IMR-90 (cell line): Measurements from ENCODE around the gene DEF6. TPM values are rescaled to one million over a fixed set of nuclear protein-coding genes. Genes with fewer than 3 reads are reported as not detected.

ENCODE experiments used
- ATAC-seq: fragments of 200-7000 bp; cut with Tn5 transposase; 2 replicates; pipeline ENCODE4 v1.9.1; 2020; ENCODE audit warnings: low read depth, mild to moderate bottlenecking, moderate library complexity
- BruUV-seq: library from RNA; stranded (reverse); fragments of 400-500 nt; replicated peaks from 2 replicates; lab custom pipeline; 2021; lab: Mats Ljungman, UMichigan
- CTCF ChIA-PET: fragments of 300-600 bp; formaldehyde crosslinking; extraction: SDS; loops from one replicate; lab custom pipeline; 2021; ENCODE audit warnings: antibody characterized with exemption; lab: Yijun Ruan, JAX
- POLR2A ChIA-PET: fragments of 300-600 bp; sonication (Branson Sonifier 250); formaldehyde crosslinking; loops from one replicate; lab custom pipeline; 2022; ENCODE audit warnings: antibody characterized with exemption; ENCODE audit not compliant: unreplicated experiment; lab: Charles Lee
- DNase-seq: peaks from one replicate; pipeline ENCODE4 v3.0.0; 2013
- H2AFZ ChIP-seq: replicated peaks from 2 replicates; pipeline ENCODE3; 2013; ENCODE audit warnings: low read length, mild to moderate bottlenecking; ENCODE audit not compliant: poor library complexity
- H2AK5ac ChIP-seq: 2 replicates; pipeline ENCODE4 v1.6.1; 2013; ENCODE audit warnings: low read depth, low read length, inconsistent platforms
- H2AK9ac ChIP-seq: replicated peaks from 2 replicates; pipeline ENCODE3; 2013; ENCODE audit warnings: mild to moderate bottlenecking, low read depth, low read length, moderate library complexity; ENCODE audit not compliant: poor library complexity
- H2BK120ac ChIP-seq: 2 replicates; pipeline ENCODE4 v1.6.1; 2013; ENCODE audit warnings: low read depth, low read length, inconsistent platforms
- H2BK15ac ChIP-seq: 3 replicates; pipeline ENCODE4 v1.6.1; 2013; ENCODE audit warnings: low read depth, low read length, inconsistent platforms
- H2BK20ac ChIP-seq: 2 replicates; pipeline ENCODE4 v1.6.1; 2013; ENCODE audit warnings: low read depth, mild to moderate bottlenecking, inconsistent platforms, low read length, moderate library complexity
- H2BK5ac ChIP-seq: 2 replicates; pipeline ENCODE4 v1.6.1; 2013; ENCODE audit warnings: mild to moderate bottlenecking, low read depth, low read length, inconsistent platforms; ENCODE audit not compliant: poor library complexity, severe bottlenecking
- H3K14ac ChIP-seq: replicated peaks from 2 replicates; pipeline ENCODE4 v1.6.1; 2013; ENCODE audit warnings: low read depth, low read length, inconsistent platforms
- H3K18ac ChIP-seq: 2 replicates; pipeline ENCODE4 v1.6.1; 2013; ENCODE audit warnings: low read depth, low read length, control low read depth
- H3K23ac ChIP-seq: 2 replicates; pipeline ENCODE4 v1.6.1; 2013; ENCODE audit warnings: low read depth, low read length, inconsistent platforms
- H3K27ac ChIP-seq: 2 replicates; pipeline ENCODE4 v1.5.1; 2013; ENCODE audit warnings: mild to moderate bottlenecking, control low read depth, low read length; ENCODE audit not compliant: insufficient read depth
- H3K27me3 ChIP-seq: 2 replicates; pipeline ENCODE4 v1.6.1; 2013; ENCODE audit warnings: low read length; ENCODE audit not compliant: control insufficient read depth, insufficient read depth
- H3K36me3 ChIP-seq: 2 replicates; pipeline ENCODE4 v1.6.1; 2013; ENCODE audit warnings: low read length, mixed read lengths; ENCODE audit not compliant: control insufficient read depth, insufficient read depth
- H3K4ac ChIP-seq: 2 replicates; pipeline ENCODE4 v1.6.1; 2013; ENCODE audit warnings: low read depth, low read length, inconsistent platforms
- H3K4me1 ChIP-seq: 2 replicates; pipeline ENCODE4 v1.6.1; 2013; ENCODE audit warnings: low read length, mixed read lengths; ENCODE audit not compliant: control insufficient read depth, insufficient read depth
- H3K4me2 ChIP-seq: 2 replicates; pipeline ENCODE4 v1.6.1; 2013; ENCODE audit warnings: low read depth, mild to moderate bottlenecking, control low read depth, low read length, moderate library complexity
- H3K4me3 ChIP-seq: 2 replicates; pipeline ENCODE4 v1.5.1; 2013; ENCODE audit warnings: low read depth, mild to moderate bottlenecking, control low read depth, low read length, moderate library complexity; ENCODE audit not compliant: insufficient read depth
- H3K56ac ChIP-seq: 2 replicates; pipeline ENCODE4 v1.6.1; 2013; ENCODE audit warnings: low read length, inconsistent platforms; ENCODE audit not compliant: insufficient read depth; ENCODE audit errors: extremely low read depth
- H3K79me1 ChIP-seq, 2 experiments: 2 replicates each; pipeline ENCODE4 v1.6.1; 2013; ENCODE audit warnings: low read length in 2 of 2, inconsistent platforms in 1 of 2, low read depth in 1 of 2
- H3K9ac ChIP-seq: 2 replicates; pipeline ENCODE4 v1.6.1; 2013; ENCODE audit warnings: low read depth, low read length, control low read depth
- H3K9me1 ChIP-seq: 2 replicates; pipeline ENCODE4 v1.6.1; 2013; ENCODE audit warnings: low read length, inconsistent platforms; ENCODE audit not compliant: insufficient read depth
- H3K9me3 ChIP-seq: 2 replicates; pipeline ENCODE4 v1.6.1; 2013; ENCODE audit warnings: low read length; ENCODE audit not compliant: control insufficient read depth, insufficient read depth
- H4K20me1 ChIP-seq: 2 replicates; pipeline ENCODE4 v1.6.1; 2013; ENCODE audit warnings: low read length, inconsistent platforms; ENCODE audit not compliant: insufficient read depth
- H4K5ac ChIP-seq: 2 replicates; pipeline ENCODE4 v1.6.1; 2013; ENCODE audit warnings: mild to moderate bottlenecking, low read depth, low read length, control low read depth
- H4K8ac ChIP-seq, 2 experiments: 2 replicates each; pipeline ENCODE4 v1.6.1; 2013; ENCODE audit warnings: low read depth in 2 of 2, low read length in 2 of 2, control low read depth in 1 of 2, inconsistent platforms in 1 of 2
- H4K91ac ChIP-seq: 2 replicates; pipeline ENCODE4 v1.6.1; 2013; ENCODE audit warnings: low read depth, low read length, inconsistent platforms; ENCODE audit not compliant: insufficient read depth
- SMC3 ChIP-seq: fragments of 150-350 bp; IDR thresholded peaks from 2 replicates; pipeline ENCODE4 v1.6.1; 2016; ENCODE audit warnings: low read depth, mild to moderate bottlenecking, antibody characterized with exemption, low read length, moderate library complexity
- WGBS, 2 experiments: methylation state at CpG; one replicate each; pipeline versions ENCODE4 v1.1.5 to v1.1.7; 2013; ENCODE audit warnings: missing lambda C conversion rate in 2 of 2; ENCODE audit not compliant: insufficient read length in 1 of 2; ENCODE audit errors: extremely low coverage in 2 of 2; 5-methylcytosine and 5-hydroxymethylcytosine counted together
- dilution Hi-C: fragments of 300-500 bp; cut with HindIII; formaldehyde crosslinking; loops from one replicate; pipeline ENCODE4 v1.14.3; 2018; ENCODE audit warnings: low sequenced_read_pairs; ENCODE audit not compliant: unreplicated experiment
- in situ Hi-C: fragments of 300-500 bp; cut with MboI; formaldehyde crosslinking; loops from 3 replicates; pipeline ENCODE4 v1.14.3; 2019; ENCODE audit warnings: low sequenced_read_pairs, inconsistent platforms, mixed read lengths
- intact Hi-C: fragments of 100-400 bp; cut with micrococcal nuclease; formaldehyde crosslinking; loops from 2 replicates; pipeline ENCODE4 v1.10.0; 2022
- polyA plus RNA-seq, 3 experiments: library from polyadenylated mRNA; depleted of rRNA; stranded (reverse); fragments of >200 nt; gene quantifications; 2 replicates each; pipeline ENCODE4 v1.2.3, GENCODE V29; 2012; ENCODE audit warnings: low replicate concordance in 1 of 3
- total RNA-seq: library from RNA; depleted of rRNA; stranded (reverse); fragments of >200 nt; gene quantifications from 2 replicates; pipeline ENCODE4 v1.2.3, GENCODE V29; 2012
- TF ChIP-seq, protein P1 (sequence below): fragments of 150-350 bp; IDR thresholded peaks from 2 replicates; pipeline ENCODE4 v1.6.1; 2016; ENCODE audit warnings: low read depth, mild to moderate bottlenecking, low read length, moderate library complexity, borderline replicate concordance

DEF6 gene
- total and polyA plus RNA-seq, 2 of the 4 experiments (the other 2 are of a cell fraction) = 2.5 to 4.2 TPM

DNA sequence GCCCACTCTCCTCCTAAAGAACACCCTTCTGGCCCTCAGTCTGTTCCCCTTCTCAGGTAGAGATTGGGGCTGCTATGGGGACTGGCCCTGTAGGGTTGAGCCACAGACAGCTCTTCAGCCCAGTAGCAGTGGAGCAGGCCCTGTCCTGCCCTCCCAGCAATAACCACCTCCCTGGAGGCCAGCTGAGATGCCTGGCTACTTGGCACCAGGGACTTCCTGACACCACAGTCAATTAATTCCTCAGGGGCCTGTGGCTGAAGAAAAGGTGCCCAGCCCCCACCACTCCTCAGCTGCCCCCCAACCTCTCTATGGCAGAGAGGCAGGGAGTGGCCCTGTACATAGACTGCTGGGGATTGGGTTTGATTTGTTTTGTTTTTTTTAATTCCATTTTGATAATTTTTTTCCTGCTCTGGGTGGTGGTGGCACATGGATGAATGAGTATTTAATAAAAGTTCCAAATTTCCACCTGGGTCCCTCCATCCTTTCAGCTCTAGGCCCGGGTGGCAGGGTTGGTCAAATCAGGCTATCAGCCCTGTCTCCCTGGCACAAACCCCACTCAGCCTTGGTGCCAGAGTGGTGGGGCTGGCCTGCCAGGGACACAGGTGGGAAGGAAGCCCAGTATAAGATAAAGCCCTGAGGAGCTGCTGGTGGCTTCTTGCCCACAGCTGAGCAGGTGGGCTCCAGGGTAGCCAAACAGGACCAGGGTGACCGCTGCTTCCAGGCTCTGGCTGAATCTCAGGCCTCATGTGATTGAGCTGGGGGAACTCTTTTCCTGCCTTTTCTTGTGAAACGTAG lies 1.9 kb upstream of the DEF6 start:
- intact Hi-C loops (loop anchor here (5.0 kb wide), 2 partner anchors 157 to 172 kb away; partner anchors contain the start of genes FANCE and RPL10A), dilution Hi-C loops (no loop called here), in situ Hi-C loops (no loop called here)
- Histone ChIP-seq H2AK5ac (no peak overlapping the region), H2BK20ac (no peak overlapping the region), H3K14ac (no peak overlapping the region), H3K79me1 (no peaks in the 10 kb centered on the region), H3K27me3 (no peaks in the 10 kb centered on the region), H3K4me3 (no peak overlapping the region), H4K20me1 (no peaks in the 10 kb centered on the region), H2BK15ac (no peak overlapping the region), H3K18ac (no peak overlapping the region), H3K36me3 (peaks cover 46% of the 10 kb centered on the region), H3K9me1 (peaks cover 4% of the 10 kb centered on the region; the same call in 1 of the 2 replicates), H4K91ac (no peak overlapping the region), H3K4me2 (no peak overlapping the region), H4K5ac (no peak overlapping the region), H3K9me3 (no peaks in the 10 kb centered on the region), H3K23ac (no peak overlapping the region), H3K56ac (no peak overlapping the region), H3K9ac (no peak overlapping the region), H2BK120ac (no peak overlapping the region), H3K4me1 (peaks cover 4% of the 10 kb centered on the region; the same call in 1 of the 2 replicates), H2BK5ac (no peak overlapping the region), H4K8ac (no peak overlapping the region), H3K4ac (no peak overlapping the region), H2AK9ac (no peak overlapping the region), H3K27ac (no peak overlapping the region), H2AFZ (no peak overlapping the region)
- TF ChIP-seq, protein P1, sequence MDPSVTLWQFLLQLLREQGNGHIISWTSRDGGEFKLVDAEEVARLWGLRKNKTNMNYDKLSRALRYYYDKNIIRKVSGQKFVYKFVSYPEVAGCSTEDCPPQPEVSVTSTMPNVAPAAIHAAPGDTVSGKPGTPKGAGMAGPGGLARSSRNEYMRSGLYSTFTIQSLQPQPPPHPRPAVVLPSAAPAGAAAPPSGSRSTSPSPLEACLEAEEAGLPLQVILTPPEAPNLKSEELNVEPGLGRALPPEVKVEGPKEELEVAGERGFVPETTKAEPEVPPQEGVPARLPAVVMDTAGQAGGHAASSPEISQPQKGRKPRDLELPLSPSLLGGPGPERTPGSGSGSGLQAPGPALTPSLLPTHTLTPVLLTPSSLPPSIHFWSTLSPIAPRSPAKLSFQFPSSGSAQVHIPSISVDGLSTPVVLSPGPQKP = no peak
- TF ChIP-seq SMC3 = no peak
- BruUV-seq = no TSS peak
- DNase-seq (no peak), ATAC-seq (no peak)
- WGBS, 2 experiments = no CpG with 5 or more reads among the region's 3 CpGs
- ChIA-PET CTCF (interaction anchor here (0.7 kb wide), 1 partner anchor 154 kb away, joined by 4 read pairs; no protein-coding TSS in a partner anchor), POLR2A (no interaction called here)
